ENCODE data around the gene TMEM9B.

The TMEM9B gene

GRCh38 chr11:8905528-8906165, 58.6 kb downstream of the TMEM9B start:
- TF ChIP-seq, protein P1, sequence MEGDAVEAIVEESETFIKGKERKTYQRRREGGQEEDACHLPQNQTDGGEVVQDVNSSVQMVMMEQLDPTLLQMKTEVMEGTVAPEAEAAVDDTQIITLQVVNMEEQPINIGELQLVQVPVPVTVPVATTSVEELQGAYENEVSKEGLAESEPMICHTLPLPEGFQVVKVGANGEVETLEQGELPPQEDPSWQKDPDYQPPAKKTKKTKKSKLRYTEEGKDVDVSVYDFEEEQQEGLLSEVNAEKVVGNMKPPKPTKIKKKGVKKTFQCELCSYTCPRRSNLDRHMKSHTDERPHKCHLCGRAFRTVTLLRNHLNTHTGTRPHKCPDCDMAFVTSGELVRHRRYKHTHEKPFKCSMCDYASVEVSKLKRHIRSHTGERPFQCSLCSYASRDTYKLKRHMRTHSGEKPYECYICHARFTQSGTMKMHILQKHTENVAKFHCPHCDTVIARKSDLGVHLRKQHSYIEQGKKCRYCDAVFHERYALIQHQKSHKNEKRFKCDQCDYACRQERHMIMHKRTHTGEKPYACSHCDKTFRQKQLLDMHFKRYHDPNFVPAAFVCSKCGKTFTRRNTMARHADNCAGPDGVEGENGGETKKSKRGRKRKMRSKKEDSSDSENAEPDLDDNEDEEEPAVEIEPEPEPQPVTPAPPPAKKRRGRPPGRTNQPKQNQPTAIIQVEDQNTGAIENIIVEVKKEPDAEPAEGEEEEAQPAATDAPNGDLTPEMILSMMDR (IDR thresholded peaks at IDR 0.05): no peak

- TF ChIP-seq, protein P1 (IDR thresholded peaks at IDR 0.05): no peak
These were observed 65.0 kb downstream of the TMEM9B start for GRCh38 chr11:8899119-8899753.

All from LNCAP (cell line).